CD4-positive, alpha-beta T cell treated with Interleukin-12 subunit alpha and Interleukin-12 subunit beta, for 1 hour (primary cell): ENCODE results near the gene SLC12A3.
"Not testable (repeated sequence)": the region's sequence is repeated elsewhere in the genome, so short reads cannot be mapped to it uniquely, and the experiment has no call there.

Source experiments
- DNase-seq: peaks from one replicate; pipeline ENCODE4 v3.0.0-alpha.2; 2020

The SLC12A3 gene

DNA sequence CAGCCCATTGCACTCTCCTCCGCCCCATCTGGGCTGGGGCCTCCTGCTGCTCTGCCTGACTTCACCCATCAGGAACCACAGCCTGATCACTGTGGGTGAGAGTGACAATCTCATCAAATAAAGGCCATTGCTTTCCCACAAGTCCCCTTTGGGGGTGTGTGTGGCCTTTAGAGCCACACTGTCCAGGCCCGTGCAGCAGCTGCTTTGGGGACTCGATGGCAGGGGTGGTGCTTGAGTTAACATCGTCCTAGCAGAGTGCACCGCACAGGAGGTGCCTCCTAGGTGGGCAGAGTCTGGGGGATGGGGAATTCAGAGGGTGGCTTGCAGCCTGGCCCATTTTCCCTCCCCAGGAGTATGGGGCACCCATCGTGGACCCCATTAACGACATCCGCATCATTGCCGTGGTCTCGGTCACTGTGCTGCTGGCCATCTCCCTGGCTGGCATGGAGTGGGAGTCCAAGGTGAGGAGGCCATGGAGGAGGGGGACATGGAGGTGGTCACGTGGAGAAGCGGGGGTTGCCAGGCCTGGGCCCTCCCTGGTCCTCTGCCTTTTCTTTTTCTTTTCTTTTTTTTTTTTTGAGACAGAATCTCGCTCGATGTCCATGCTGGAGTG lies 5.4 kb downstream of the SLC12A3 start:
- DNase-seq, result no peak

DNA sequence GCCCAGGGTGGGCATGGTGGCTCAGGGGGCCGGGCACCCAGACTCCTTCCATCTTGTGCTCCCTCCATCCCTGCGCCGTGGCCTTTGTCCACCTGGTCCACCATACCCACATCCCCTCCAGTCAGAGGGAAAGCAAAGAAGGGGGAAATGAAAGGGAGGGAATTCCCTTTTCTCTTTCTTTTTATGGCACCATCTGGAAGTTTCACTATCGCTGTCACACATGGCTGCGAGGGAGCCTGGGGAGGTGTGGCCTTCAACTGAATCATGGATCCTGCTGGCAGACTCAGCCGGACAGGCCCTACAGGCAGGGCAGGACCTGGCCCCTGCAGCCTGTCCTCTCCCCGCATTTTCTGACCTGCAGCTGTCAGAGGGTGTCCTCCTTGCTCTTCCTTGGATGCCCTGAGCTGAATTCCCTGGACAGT lies 6.2 kb downstream of the SLC12A3 start:
- no peak for DNase-seq

DNA sequence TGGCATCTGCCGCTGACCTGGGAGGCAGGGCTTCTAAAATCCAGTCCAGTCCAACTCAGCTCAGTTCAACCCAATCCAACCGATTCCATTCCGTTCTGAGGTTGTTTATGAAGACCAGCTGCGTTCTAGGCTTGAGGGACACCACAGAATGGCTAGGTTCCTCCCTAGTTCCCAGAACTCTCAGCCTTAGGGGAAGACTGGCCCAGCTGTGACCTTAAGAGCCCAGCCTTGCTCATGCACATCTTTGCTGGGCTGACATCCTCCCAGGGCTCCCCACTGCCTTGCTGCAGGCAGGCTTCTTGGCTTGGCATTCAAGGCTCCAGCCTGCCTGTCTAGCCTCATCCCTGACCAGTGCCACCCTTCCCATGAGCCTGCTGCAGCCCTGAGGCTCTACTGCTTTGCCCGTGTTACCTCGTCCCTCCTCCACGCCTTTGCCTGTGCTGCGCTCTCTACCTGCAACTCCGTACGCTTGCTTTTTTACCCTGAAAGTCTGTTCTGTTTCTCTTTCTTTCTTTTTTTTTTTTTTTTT lies 7.9 kb downstream of the SLC12A3 start:
- DNase-seq, result no peak

DNA sequence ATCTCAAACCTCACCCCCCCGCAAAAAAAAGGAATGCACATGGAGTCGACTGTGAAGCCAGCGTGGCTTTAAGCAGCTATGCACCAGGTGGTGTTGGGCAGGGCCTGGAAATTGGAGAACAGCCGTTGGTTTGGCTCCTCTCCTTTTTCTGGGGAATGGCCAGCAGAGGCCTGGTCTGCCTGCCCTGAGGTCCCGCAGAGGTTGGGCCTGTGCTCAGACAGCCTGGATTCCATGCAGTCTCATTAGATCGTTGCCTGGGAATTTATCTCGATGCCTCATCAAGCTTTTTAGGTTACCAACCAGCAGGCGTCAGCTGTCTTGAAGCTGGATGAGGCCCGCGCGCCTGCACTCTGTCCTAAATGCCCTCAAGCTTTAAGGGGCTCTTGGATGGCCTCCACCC lies 9.8 kb downstream of the SLC12A3 start:
- DNase-seq, result no peak

DNA sequence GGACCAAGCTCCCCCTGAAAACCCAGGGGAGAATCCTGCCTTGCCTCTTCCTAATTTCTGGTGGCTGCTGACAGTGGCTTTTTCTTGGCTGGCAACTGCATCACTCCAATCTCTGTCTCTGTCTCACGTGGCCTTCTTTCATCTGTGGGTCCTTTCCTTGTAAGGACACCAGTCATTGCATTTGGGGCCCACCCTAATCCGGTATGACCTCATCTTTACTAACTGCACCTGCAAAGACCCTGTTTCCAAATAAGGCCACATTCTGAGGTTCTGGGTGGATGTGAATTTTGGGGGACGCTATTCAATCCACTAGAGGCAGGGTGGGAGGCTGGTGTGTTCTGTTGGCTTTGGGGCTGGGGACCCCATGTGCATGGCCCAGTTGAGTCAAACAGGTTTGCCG lies 11.0 kb downstream of the SLC12A3 start:
- no peak for DNase-seq

DNA sequence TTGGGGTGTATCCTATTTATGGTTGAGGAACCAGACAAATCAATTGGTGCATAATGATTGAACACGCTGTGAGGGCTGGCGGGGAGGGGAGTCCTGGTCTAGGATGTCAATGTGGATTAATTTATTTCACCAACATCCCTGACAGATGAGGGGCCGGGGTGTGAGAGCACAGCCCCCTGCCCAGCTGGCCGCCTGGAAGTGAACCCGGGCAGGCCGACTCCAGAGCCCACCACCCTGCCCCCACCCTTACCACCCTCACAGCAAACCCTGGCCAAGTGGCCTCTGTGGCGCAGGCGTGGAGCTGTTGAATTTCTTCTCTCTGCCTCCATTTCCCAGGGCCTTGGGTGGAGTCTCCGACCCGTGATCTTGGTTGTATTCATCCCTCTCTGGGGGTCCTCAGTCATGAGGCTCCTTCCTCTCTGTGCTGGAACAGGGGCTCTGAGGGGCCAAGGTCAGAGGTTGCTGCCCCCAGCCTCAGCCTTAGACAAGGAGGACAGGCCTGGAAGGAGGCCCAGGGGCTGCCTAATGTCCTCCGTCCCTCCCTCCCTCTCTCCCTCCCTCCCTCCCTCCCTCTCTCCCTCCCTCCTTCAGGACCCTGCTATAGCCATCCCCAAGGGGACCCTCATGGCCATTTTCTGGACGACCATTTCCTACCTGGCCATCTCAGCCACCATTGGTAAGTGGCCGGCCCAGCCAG lies 12.6 kb downstream of the SLC12A3 start:
- DNase-seq, result no peak

DNA sequence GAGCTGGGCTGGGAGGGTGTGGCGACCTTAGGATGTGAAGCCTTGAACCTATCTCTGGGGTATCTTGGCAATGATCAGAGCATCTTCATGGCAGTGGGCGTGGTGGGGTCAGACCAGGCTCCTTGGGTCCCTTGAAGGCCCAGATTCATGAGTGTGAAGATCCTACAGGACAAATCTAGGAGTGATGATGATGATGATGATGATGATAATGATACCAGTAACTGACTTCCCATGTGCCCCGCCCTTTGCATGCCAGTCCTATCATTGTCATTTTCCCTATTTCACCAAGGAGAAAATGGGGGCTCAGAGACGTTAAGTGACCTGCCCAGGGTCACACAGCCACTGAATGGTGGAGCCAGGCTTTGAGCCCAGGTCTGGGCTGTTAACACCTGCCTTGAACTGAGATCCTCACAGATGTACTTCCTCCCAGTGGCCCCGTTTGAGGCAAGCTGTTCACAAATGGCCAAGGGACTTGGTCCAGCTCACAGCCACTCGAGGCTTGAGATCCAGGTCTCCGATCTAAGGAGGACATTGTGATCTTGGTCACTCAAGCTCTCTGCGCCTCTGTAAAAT lies 13.4 kb downstream of the SLC12A3 start:
- no peak for DNase-seq

DNA sequence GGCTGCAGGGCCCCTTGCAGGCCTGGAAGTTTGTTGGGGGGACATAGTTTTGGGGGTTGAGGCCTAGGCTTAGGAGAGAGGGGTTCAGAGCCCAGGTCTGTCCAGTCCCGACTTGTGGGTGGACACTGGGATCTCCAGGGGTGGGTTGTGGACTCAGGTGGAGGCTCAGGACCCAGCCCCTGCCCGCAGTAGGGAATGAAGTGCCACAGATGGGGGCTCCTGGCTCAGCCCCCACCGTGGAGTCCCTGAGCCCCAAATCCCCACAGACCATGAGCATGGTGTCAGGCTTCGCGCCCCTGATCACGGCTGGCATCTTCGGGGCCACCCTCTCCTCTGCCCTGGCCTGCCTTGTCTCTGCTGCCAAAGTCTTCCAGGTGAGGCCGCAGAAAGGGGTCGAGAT lies 14.3 kb downstream of the SLC12A3 start:
- no peak for DNase-seq

DNA sequence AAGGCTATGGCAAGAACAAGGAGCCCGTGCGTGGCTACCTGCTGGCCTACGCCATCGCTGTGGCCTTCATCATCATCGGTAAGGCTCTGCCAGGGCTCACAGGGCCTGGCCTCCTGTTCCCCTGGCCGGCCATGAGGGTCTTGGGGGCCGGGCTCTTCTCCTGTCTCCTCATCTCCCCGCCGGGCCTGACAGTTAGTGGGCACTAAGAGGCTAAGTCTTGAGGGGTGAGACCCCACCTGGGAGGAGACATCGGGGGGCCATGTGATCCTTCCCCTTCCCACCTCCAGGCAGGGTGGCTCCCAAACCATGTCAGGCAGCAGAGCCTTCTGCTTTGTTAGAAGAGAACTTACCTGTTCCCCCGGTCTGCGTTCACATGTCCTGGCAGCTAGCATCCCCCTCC lies 15.2 kb downstream of the SLC12A3 start:
- no peak for DNase-seq

DNA sequence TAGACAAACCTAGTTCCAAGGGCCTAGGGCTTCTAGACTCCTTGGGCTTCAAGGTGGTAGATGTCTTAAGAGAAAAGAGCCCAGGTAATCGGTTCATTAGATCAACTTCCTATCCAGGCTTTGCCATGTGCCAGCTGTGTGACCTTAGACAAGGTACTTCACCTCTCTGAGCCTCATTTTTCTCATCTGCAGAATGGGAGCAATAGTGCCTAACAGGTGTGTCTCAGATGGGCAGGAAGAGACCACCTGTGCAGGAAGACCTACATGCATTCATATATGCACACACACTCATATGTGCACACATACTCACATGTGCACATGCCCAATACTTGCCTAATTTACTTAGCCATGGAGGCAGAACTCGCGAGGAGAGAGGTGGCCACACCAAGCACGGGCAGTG lies 15.7 kb downstream of the SLC12A3 start:
- no peak for DNase-seq

DNA sequence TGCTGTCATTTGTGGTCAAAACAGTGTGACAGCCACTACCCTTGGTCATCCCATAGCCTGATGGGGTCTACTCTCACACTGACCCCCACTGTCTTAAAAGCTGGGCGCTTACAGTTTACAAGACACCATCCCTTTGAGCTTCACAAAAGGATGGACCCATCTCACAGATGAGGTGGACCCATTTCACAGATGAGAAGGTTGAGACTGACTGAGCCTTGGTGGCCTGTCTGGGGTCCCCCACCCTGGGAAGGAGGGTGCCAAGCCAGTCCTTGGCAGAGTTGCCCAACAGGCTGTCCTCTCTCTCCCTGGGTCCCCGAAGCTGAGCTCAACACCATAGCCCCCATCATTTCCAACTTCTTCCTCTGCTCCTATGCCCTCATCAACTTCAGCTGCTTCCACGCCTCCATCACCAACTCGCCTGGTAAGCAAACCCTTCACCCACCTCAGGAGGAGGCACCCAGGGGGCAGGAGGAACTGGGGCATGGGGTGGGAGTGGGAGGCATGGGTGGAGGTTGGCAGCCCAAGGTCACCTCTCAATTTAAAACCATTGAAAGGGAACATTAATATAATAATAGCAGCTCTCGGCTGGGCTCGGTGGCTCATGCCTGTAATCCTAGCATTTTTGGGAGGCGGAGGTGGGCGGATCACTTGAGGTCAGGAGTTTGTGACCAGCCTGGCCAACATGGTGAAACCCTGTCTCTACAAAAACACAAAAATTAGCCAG lies 17.2 kb downstream of the SLC12A3 start:
- no peak for DNase-seq

DNA sequence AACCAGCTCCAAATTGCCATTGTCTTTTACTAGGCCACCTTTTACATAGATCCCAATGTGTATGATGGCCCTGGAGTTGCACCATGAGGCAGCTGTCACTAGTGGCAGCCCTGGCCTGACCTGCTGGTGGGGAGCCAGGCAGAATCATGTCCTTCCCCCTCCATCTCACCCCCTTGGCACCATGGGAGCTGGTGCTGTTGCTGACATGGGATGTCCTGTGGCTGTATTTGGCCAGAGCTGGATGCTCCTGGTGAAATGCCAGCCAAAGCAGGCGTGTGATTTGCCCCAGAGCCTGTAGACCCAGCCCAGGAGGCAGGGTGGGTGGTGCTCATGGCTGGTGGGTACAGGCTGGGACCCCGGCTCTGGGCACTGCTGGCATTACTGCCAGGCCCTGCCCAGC lies 18.6 kb downstream of the SLC12A3 start:
- no peak for DNase-seq

DNA sequence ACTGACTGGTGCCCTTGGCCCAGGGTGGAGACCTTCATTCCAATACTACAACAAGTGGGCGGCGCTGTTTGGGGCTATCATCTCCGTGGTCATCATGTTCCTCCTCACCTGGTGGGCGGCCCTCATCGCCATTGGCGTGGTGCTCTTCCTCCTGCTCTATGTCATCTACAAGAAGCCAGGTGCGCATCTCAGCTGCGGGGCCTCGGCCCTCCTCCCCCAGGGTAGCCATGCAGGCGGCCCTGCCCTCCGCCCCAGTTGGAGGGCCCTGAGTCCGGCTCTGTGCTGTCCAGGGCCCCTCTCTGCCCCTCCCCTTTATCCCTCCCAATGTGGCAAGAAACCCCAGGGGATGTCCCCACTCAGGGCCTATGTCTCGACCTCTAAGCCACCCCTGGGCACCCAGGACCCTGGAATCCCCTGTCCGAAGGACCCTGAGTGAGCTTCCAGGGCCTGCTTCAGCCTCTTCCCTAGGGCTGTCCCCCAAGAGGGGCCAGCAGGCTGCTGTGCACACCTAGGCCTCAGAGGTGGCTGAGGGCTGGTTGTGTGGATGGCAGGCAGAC lies 19.1 kb downstream of the SLC12A3 start:
- no peak for DNase-seq

DNA sequence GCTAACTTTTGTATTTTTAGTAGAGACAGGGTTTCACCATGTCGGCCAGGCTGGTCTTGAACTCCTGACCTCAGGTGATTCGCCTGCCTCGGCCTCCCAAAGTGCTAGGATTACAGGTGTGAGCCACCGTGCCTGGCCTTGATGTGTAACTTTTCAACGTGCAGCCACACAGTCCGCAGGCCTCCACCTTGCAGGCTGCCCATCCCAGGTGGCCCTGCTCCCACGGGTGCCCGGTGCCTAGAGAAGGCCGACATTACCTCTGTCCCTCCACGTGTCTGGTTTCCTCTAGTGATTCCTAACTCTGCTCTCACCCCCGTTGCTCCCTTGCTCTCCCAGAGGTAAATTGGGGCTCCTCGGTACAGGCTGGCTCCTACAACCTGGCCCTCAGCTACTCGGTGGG lies 19.9 kb downstream of the SLC12A3 start:
- not testable (repeated sequence) for DNase-seq

DNA sequence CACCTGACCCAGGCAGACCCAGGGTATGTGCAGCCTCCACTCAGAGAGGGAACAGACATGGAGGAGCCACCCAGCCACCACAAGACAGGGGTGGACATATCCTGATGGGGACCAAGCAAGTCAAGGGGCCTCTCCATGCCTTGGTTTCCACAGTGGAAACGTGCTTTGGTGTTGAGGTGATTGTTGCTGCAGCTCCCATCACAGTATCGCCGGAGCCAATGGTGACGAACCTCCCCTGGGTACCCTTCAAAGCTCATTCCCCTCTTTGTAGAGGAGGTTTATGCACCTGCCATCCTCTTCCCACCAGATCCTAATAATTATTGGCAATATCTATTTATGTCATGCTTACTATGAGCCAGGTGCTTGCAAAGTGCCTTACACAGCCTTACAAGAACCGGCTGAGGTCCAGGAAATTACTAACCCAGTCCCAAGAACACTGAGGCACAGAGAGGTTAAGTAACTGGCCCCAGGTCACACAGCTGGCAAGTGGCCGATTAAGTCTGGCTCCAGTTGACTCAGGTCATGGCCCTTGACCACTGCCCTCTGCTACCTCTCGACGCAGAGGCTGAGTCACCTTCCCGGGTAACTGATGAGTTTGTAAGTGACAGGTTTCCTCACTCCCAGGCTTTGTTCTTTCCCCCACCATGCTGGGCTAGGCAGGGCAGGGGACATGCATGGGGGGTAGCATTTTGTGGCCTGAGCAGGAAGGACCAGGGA lies 20.6 kb downstream of the SLC12A3 start:
- no peak for DNase-seq

DNA sequence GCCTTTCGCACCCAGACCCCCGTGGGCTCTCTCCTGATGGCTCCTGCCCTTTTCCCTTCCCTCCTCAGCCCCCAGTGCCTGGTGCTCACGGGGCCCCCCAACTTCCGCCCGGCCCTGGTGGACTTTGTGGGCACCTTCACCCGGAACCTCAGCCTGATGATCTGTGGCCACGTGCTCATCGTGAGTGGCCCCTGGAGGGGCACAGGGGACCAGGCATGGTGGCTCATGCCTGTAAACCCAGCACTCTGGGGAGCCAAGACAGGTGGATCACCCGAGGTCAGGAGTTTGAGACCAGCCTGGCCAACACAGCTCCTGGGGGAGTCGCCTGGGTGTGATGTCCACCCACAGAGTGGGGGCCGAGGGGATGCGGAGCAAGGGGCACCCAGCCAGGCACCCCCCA lies 21.3 kb downstream of the SLC12A3 start:
- DNase-seq, result no peak

DNA sequence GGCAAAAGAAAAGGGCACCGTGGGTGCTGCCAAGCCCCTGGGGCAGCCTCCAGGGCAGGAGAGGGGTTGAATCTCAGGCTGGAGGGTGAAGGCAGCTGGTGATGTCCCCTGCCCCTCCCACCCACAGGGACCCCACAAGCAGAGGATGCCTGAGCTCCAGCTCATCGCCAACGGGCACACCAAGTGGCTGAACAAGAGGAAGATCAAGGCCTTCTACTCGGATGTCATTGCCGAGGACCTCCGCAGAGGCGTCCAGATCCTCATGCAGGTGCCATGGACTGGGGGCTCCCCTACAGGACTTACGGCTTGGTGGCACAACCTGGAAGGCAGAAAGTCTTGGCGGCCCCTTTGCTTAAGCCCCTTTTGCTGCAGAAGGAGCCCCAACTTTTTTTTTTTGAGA lies 21.8 kb downstream of the SLC12A3 start:
- DNase-seq, result no peak

DNA sequence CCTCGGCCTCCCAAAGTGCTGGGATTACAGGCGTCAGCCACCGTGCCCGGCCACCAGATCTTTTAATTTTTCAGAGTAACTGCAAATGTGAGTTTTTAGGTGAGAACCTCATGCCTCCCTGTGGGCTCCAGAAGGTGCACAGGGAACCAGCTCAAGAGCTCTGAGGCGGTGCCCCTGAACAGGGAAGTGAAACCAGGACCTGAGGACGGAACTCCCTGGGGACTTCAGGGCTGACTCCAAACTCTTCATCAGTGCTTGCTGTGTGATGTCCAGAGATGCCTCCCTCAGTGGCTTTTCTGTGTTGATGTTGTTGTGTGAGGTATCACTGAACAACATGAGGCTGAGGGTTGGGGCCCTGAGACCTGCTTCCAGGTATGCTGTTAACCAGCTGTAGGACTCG lies 23.8 kb downstream of the SLC12A3 start:
- DNase-seq, result no peak

DNA sequence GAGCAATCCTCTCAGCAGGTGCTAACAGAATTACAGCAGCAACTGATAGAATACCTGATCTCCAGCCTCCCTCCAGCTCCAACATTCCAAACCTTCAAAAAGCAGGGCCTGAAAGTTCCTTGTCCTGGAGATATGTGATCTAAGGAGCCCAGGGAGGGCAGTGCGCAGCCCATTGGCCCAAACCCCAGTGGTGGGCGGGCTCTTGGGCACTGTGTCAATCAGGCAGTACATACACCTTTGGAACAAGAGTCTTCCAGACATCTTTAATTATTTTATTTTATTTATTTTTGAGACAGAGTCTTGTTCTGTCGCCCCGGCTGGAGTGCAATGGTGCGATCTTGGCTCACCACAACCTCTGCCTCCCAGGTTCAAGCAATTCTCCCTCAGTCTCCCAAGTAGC lies 24.2 kb downstream of the SLC12A3 start:
- no peak for DNase-seq

DNA sequence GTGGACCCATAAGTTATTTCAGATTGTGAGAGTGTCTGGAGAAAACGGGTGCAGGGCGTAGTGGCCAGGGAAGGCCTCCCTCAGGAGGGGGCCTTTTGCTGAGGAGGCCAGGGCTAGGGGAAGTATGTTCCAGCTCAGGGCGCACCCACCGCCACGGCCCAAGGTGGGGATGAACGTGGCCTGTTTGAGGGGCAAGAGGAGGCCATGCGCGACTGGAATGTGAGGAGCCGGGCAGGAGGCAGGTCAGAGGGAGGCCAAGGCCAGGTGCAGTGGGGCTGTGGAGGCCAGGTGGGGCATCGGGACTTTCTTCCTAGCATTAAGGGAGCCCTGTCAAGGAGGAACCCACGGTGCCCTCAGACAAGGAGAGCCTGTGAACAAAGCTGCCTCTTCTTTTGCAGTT lies 26.7 kb downstream of the SLC12A3 start:
- no peak for DNase-seq

DNA sequence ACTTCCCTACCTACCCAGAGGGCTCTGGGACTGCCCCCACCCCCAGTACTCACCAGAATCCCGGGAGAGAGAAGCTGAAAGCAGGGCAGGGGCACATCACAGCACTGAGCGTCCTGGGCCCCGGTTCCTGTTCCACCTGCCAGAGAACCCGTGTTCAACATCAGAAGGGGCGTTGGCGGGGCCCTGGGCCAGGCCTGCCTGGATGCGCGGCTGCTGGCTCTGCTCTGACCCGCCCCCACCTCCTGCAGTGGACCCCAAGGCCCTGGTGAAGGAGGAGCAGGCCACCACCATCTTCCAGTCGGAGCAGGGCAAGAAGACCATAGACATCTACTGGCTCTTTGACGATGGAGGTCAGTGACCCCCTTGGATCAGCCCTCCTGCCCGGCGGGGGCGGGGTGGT lies 27.7 kb downstream of the SLC12A3 start:
- DNase-seq, result no peak

DNA sequence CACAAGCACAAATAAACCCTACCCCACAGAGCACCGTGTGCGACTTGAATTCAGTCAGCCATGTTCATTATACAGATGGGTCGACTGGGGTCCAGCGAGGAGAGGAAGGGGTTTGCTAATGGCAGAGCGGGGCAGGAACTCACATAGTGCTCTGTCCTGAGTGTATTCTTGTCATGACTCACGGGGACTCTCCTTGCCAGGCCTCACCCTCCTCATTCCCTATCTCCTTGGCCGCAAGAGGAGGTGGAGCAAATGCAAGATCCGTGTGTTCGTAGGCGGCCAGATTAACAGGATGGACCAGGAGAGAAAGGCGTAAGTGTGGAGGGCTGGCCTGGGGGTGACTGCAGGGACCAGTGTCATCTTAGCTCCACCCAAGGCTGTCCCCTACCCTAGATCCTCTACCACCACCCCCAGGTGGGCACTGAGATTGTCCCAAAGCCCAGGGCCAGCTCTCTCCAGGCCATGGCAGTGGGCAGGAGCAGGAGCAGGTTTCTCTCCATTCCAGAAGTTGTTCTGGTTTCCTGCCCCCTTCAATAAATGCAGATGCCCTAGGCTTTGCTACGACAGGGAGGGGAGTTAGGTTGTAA lies 29.4 kb downstream of the SLC12A3 start:
- DNase-seq, result no peak
